ENCODE measurements around the gene SUPT20HL1.

GRCh38 chrX:24396931-24397279, 36.5 kb downstream of the SUPT20HL1 start:
- TF ChIP-seq POLR2A (IDR thresholded peaks at IDR 0.05), result no peak
- TF ChIP-seq CTCF (IDR thresholded peaks at IDR 0.05), result no peak
